Neutrophil (primary cell): Measurements from ENCODE around the gene TAF11.
"Not testable (repeated sequence)": the region's sequence is repeated elsewhere in the genome, so short reads cannot be mapped to it uniquely, and the experiment has no call there.

Experiments used
- H3K27ac ChIP-seq: fragments of 200-600 bp; sonication (generic); 2 replicates; pipeline ENCODE4 v1.5.1; 2016; ENCODE audit warnings: mild to moderate bottlenecking, moderate library complexity
- H3K27me3 ChIP-seq: fragments of 200-600 bp; sonication (generic); 2 replicates; pipeline ENCODE4 v1.6.0; 2016; ENCODE audit warnings: mild to moderate bottlenecking
- H3K36me3 ChIP-seq: fragments of 200-600 bp; sonication (generic); 2 replicates; pipeline ENCODE4 v1.5.1; 2017
- H3K4me1 ChIP-seq, 2 experiments: fragments of 200-600 bp in 1 of 2; sonication (generic) in 1 of 2; 1 replicate in 1 of 2; 2 replicates in 1 of 2; pipeline versions ENCODE4 v1.5.1 to v1.6.1; 2013 to 2016; ENCODE audit warnings: low read depth in 1 of 2, low read length in 1 of 2, mild to moderate bottlenecking in 1 of 2, moderate library complexity in 1 of 2; ENCODE audit not compliant: control insufficient read depth in 1 of 2, insufficient read depth in 1 of 2
- H3K4me3 ChIP-seq, 2 experiments: fragments of 200-600 bp in 1 of 2; sonication (generic) in 1 of 2; 1 replicate in 1 of 2; 2 replicates in 1 of 2; pipeline ENCODE4 v1.5.1; 2013 to 2016; ENCODE audit warnings: low read depth in 1 of 2, low read length in 1 of 2, mild to moderate bottlenecking in 1 of 2, moderate library complexity in 1 of 2
- H3K9me3 ChIP-seq: fragments of 200-600 bp; sonication (generic); 2 replicates; pipeline ENCODE4 v1.5.1; 2016
- TF ChIP-seq, protein P1 (sequence below): fragments of 200-600 bp; sonication (generic); IDR thresholded peaks from 2 replicates; pipeline ENCODE4 v1.5.1; 2016; ENCODE audit warnings: antibody characterized with exemption

The TAF11 gene, protein sequence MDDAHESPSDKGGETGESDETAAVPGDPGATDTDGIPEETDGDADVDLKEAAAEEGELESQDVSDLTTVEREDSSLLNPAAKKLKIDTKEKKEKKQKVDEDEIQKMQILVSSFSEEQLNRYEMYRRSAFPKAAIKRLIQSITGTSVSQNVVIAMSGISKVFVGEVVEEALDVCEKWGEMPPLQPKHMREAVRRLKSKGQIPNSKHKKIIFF

DNA sequence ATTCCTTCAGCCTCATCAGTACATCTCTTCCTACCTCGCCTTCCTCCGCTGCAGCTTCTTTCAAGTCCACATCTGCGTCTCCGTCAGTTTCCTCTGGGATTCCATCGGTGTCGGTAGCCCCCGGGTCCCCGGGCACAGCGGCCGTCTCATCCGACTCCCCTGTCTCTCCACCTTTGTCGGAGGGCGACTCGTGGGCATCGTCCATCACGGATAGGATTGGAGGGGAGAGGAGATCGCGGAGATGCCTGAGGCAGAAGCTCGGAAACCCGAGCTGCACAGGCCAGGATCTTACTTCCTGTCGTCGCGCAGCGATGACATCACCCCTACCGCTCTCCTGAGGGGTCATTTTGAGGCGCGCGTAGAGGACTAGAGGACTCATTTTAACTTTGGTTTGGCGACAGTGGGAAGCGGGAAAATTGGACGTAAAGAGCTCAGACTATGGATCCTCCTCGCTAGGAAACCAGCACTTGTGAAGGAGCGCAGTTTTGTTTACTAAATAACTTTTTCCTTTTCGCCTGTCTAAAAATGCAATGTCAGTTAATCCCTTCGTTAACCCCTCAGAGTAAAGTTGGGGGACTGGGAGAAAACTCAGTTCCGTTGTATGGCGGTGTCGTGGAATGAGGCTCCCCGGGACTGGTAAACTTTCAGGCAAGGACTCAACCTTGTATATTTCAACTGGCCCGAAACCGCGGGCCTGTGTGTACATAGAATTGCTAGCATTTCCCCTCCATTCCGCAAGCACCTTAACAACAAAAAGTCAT is at the start of gene TAF11:
Gene TAF11, minus strand, starts transcription at position 290 of the 761 bp plus-strand sequence. Its CDS starts 85 bp downstream, at position 205.
- no peaks in the 10 kb centered on the region for H3K9me3 ChIP-seq
- peak within 1 kb of the TSS; percentile 75 to 97 for H3K4me3 ChIP-seq
- TF ChIP-seq, protein P1, sequence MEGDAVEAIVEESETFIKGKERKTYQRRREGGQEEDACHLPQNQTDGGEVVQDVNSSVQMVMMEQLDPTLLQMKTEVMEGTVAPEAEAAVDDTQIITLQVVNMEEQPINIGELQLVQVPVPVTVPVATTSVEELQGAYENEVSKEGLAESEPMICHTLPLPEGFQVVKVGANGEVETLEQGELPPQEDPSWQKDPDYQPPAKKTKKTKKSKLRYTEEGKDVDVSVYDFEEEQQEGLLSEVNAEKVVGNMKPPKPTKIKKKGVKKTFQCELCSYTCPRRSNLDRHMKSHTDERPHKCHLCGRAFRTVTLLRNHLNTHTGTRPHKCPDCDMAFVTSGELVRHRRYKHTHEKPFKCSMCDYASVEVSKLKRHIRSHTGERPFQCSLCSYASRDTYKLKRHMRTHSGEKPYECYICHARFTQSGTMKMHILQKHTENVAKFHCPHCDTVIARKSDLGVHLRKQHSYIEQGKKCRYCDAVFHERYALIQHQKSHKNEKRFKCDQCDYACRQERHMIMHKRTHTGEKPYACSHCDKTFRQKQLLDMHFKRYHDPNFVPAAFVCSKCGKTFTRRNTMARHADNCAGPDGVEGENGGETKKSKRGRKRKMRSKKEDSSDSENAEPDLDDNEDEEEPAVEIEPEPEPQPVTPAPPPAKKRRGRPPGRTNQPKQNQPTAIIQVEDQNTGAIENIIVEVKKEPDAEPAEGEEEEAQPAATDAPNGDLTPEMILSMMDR: no peak
- peaks cover 42 to 52% of the 10 kb centered on the region in 2 experiments for H3K4me1 ChIP-seq
- no peaks in the 10 kb centered on the region for H3K36me3 ChIP-seq
- no peaks in the 10 kb centered on the region for H3K27me3 ChIP-seq
- peak within 1 kb of the TSS; percentile 88 for H3K27ac ChIP-seq

DNA sequence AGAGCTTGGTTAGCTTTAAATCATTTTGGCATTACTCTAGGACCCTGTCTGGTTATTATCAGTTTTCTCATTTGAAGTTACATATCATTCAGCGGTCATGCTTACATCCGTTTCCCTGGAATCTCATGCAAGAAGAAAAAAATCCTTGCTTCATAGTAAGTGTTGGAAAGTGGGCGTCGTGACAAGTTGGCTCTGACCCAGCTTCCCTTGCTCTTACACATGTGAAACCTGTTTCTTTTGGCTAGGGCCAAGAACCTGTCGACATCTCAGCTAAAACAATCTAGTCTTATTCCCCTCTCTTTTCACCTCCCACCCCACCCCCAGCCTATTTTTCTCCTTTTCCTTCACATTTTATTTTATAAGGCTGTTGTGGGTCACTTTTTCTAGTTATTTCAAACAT is 46.7 kb upstream of the TAF11 start:
- Histone ChIP-seq H3K36me3 (no peaks in the 10 kb centered on the region), H3K27me3 (no peaks in the 10 kb centered on the region), H3K4me1 (peaks cover 0 to 5% of the 10 kb centered on the region in 2 experiments), H3K9me3 (no peaks in the 10 kb centered on the region), H3K4me3 (no peak overlapping the region), H3K27ac (no peak overlapping the region)
- TF ChIP-seq, protein P1: no peak

DNA sequence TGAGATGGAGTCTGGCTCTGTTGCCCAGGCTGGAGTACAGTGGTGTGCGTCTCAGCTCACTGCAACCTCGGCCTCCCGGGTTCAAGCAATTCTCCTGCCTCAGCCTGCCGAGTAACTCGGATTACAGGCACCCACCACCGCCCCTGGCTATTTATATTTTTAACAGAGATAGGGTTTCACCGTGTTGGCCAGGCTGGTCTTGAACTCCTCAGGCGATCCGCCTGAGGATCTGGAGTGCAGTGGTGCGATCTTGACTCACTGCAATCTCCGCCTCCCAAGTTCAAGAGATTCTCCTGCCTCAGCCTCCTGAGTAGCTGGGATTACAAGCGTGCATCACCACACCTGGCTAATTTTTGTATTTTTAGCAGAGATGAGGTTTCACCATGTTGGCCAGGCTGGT is 44.4 kb upstream of the TAF11 start:
- not testable (repeated sequence) for H3K27ac ChIP-seq, H3K4me3 ChIP-seq, H3K9me3 ChIP-seq, H3K36me3 ChIP-seq, H3K27me3 ChIP-seq, H3K4me1 ChIP-seq

DNA sequence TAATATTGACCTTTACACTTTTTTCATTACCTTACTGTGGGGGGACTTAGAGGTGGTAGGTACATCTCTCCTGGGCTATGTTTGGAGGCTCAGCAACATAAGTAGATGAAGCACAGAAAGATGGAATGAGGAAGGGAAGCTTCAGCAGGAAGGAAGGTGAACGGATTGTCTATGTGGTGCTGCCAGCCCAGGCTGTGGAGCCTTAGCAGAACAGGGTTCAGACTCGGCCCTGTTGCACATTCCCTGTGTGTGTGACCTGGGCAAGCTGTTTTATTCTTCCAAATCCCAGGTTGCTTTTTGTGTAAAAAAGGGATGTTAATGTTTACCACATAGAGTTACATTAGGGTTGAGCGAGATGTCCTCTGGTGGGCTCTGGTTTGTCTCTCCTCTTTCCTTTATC is 42.4 kb upstream of the TAF11 start:
- Histone ChIP-seq H3K27me3 (no peaks in the 10 kb centered on the region), H3K27ac (no peak overlapping the region), H3K36me3 (no peaks in the 10 kb centered on the region), H3K4me3 (no peak overlapping the region), H3K9me3 (no peaks in the 10 kb centered on the region), H3K4me1 (peaks cover 0 to 5% of the 10 kb centered on the region in 2 experiments)
- TF ChIP-seq, protein P1: no peak

DNA sequence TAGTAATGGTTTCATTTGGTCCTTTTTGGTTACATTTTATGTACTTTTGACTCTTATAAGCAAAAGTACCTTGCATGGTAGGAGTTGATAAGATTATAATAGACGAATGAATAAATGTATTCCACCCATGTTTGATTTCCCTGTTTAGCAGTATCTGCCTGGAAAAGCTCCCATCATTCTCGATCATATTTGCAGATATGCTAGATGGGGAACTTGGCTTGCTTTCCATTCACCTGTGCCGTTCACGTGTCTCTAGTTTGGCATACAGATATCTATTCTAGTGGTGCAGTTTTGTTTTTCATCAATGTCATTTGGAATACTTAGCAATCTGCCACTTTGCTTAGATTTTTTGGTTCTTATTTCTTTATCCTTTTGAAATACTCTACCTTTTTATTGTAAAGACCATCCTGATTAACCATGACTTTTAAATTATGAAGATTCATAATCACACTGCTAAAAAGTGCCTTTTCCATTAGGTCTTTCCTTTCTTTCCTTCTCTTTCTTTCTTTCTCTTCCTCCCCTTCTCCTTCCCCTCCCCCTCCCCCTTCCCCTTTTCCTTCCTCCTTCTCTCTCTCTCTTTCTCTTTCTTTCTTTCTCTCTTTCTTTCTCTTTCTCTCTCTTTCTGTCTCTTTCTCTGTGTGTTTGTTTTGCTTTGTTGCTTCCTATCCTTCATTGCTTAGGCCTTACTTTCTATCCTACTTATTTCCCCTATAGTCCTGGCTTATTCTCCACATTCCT is 41.6 kb upstream of the TAF11 start:
- Histone ChIP-seq H3K9me3 (no peaks in the 10 kb centered on the region), H3K36me3 (no peaks in the 10 kb centered on the region), H3K4me3 (no peak overlapping the region), H3K27me3 (no peaks in the 10 kb centered on the region), H3K27ac (peak overlapping the region; percentile 52), H3K4me1 (peaks cover 0 to 5% of the 10 kb centered on the region in 2 experiments)
- TF ChIP-seq, protein P1: no peak

DNA sequence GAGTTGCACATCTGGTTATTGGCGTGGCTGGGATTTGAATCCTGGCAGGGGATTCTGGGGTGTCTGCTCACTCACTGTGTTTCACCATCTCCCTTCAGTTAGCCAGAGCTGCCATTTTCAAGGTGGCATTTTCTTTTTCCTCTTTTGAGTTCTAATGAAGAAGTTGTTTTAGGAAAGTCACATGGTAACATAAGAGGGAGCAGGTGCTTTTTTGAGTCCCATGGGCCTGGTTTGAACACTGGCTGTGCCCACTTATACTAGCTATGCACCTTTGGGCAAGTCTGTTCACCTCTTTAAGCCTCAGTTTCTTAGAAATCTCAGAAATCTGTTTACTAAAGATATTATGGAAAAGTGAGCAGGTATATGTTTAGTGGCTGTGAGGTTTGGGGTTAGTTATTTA is 40.9 kb upstream of the TAF11 start:
- Histone ChIP-seq H3K36me3 (no peaks in the 10 kb centered on the region), H3K4me3 (no peak overlapping the region), H3K27ac (peak overlapping the region; percentile 52), H3K9me3 (no peaks in the 10 kb centered on the region), H3K27me3 (no peaks in the 10 kb centered on the region), H3K4me1 (peaks cover 0 to 5% of the 10 kb centered on the region in 2 experiments)
- TF ChIP-seq, protein P1: no peak
